Measurements from ENCODE around the gene ETHE1. TPM values are rescaled to one million over a fixed set of nuclear protein-coding genes. Genes with fewer than 3 reads are reported as not detected.

The ETHE1 gene
- total RNA-seq, 3 donors from 2014 or later (not counting 1 experiment from before 2014, with no cell fraction given): 22.0 to 25.6 (median 24.6) TPM

- ATAC-seq (no peak), DNase-seq (no peak)
- 83% methylated on average over 1 of the region's 3 CpGs for WGBS (ENCODE audit: insufficient coverage)
- Mint-ChIP-seq H3K27me3 (ENCODE audit: low read depth in 2 of 2) (no peaks in the 10 kb centered on the region), H3K4me3 (no peak overlapping the region), H3K27ac (peak overlapping the region in 1 of 2 donors; percentile 82), H3K9me3 (no peaks in the 10 kb centered on the region), H3K36me3 (no peaks in the 10 kb centered on the region), H3K4me1 (peaks cover 6 to 17% of the 10 kb centered on the region in 2 donors)
- no peak for TF ChIP-seq CTCF (IDR thresholded peaks at IDR 0.05)
- H3K27me3 ChIP-seq (ENCODE audit: control insufficient read depth, insufficient read depth, low read length): no peaks in the 10 kb centered on the region
- H3K27ac ChIP-seq (ENCODE audit: low read length): no peak overlapping the region
- no peaks in the 10 kb centered on the region for H3K36me3 ChIP-seq (ENCODE audit: control insufficient read depth, insufficient read depth, low read length)
- H3K4me3 ChIP-seq (ENCODE audit: low read length): no peak overlapping the region
- H3K4me1 ChIP-seq (ENCODE audit: control insufficient read depth, insufficient read depth, low read length): peaks cover 14% of the 10 kb centered on the region
- no peaks in the 10 kb centered on the region for H3K9me3 ChIP-seq (ENCODE audit: control insufficient read depth, insufficient read depth, low read length)
- intact Hi-C loops (cut with micrococcal nuclease): no loop called here
Measured at GRCh38 chr19:43478323-43478722, 48.7 kb downstream of the ETHE1 start.

GRCh38 chr19:43476606-43477005 is 50.4 kb downstream of the ETHE1 start:
- ATAC-seq (no peak), DNase-seq (no peak)
- no peaks in the 10 kb centered on the region for H3K36me3 Mint-ChIP-seq
- peak overlapping the region; percentile 94 to 97 for H3K27ac Mint-ChIP-seq
- no peaks in the 10 kb centered on the region for H3K9me3 Mint-ChIP-seq
- H3K4me3 Mint-ChIP-seq: no peak overlapping the region
- no peaks in the 10 kb centered on the region for H3K36me3 ChIP-seq (ENCODE audit: control insufficient read depth, insufficient read depth, low read length)
- TF ChIP-seq CTCF (IDR thresholded peaks at IDR 0.05): no peak
- H3K4me3 ChIP-seq (ENCODE audit: low read length): no peak overlapping the region
- intact Hi-C loops (cut with micrococcal nuclease): no loop called here
- peaks cover 6 to 17% of the 10 kb centered on the region in 2 donors for H3K4me1 Mint-ChIP-seq
- H3K27me3 Mint-ChIP-seq (ENCODE audit: low read depth in 2 of 2): no peaks in the 10 kb centered on the region
- no peak overlapping the region for H3K27ac ChIP-seq (ENCODE audit: low read length)
- H3K9me3 ChIP-seq (ENCODE audit: control insufficient read depth, insufficient read depth, low read length): no peaks in the 10 kb centered on the region
- H3K27me3 ChIP-seq (ENCODE audit: control insufficient read depth, insufficient read depth, low read length): no peaks in the 10 kb centered on the region
- H3K4me1 ChIP-seq (ENCODE audit: control insufficient read depth, insufficient read depth, low read length): peaks cover 14% of the 10 kb centered on the region

GRCh38 chr19:43474986-43475705 is 51.9 kb downstream of the ETHE1 start:
- Mint-ChIP-seq H3K4me3 (peak overlapping the region; percentile 89), H3K27ac (peak overlapping the region; percentile 94 to 97), H3K9me3 (no peaks in the 10 kb centered on the region), H3K27me3 (ENCODE audit: low read depth in 2 of 2) (no peaks in the 10 kb centered on the region), H3K4me1 (peaks cover 6 to 17% of the 10 kb centered on the region in 2 donors), H3K36me3 (no peaks in the 10 kb centered on the region)
- H3K4me3 ChIP-seq (ENCODE audit: low read length): peak overlapping the region; percentile 45
- ATAC-seq: peak; percentile 95 to 98 (median 97)
- TF ChIP-seq CTCF (IDR thresholded peaks at IDR 0.05): no peak
- no peaks in the 10 kb centered on the region for H3K36me3 ChIP-seq (ENCODE audit: control insufficient read depth, insufficient read depth, low read length)
- H3K27ac ChIP-seq (ENCODE audit: low read length): peak overlapping the region; percentile 86
- H3K4me1 ChIP-seq (ENCODE audit: control insufficient read depth, insufficient read depth, low read length): peaks cover 14% of the 10 kb centered on the region
- WGBS (ENCODE audit: insufficient coverage): 10% methylated on average over 46 of the region's 46 CpGs
- intact Hi-C loops (cut with micrococcal nuclease): loop anchor here (1.0 kb wide), 2 partner anchors 12 to 29 kb away; partner anchors contain the start of gene PHLDB3
- DNase-seq: peak; percentile 98 to 99
- no peaks in the 10 kb centered on the region for H3K9me3 ChIP-seq (ENCODE audit: control insufficient read depth, insufficient read depth, low read length)
- no peaks in the 10 kb centered on the region for H3K27me3 ChIP-seq (ENCODE audit: control insufficient read depth, insufficient read depth, low read length)

- no peaks in the 10 kb centered on the region for H3K36me3 Mint-ChIP-seq
- H3K27ac Mint-ChIP-seq: peak overlapping the region; percentile 94 to 97
- WGBS (ENCODE audit: insufficient coverage): 94% methylated on average over 3 of the region's 4 CpGs
- H3K27me3 Mint-ChIP-seq (ENCODE audit: low read depth in 2 of 2): no peaks in the 10 kb centered on the region
- peaks cover 14% of the 10 kb centered on the region for H3K4me1 ChIP-seq (ENCODE audit: control insufficient read depth, insufficient read depth, low read length)
- no peaks in the 10 kb centered on the region for H3K27me3 ChIP-seq (ENCODE audit: control insufficient read depth, insufficient read depth, low read length)
- TF ChIP-seq CTCF (IDR thresholded peaks at IDR 0.05): no peak
- H3K4me1 Mint-ChIP-seq: peaks cover 6 to 17% of the 10 kb centered on the region in 2 donors
- H3K4me3 ChIP-seq (ENCODE audit: low read length): no peak overlapping the region
- ATAC-seq (no peak), DNase-seq (no peak)
- H3K9me3 Mint-ChIP-seq: no peaks in the 10 kb centered on the region
- no peaks in the 10 kb centered on the region for H3K9me3 ChIP-seq (ENCODE audit: control insufficient read depth, insufficient read depth, low read length)
- H3K27ac ChIP-seq (ENCODE audit: low read length): peak overlapping the region; percentile 86
- H3K4me3 Mint-ChIP-seq: peak overlapping the region; percentile 89
- H3K36me3 ChIP-seq (ENCODE audit: control insufficient read depth, insufficient read depth, low read length): no peaks in the 10 kb centered on the region
- intact Hi-C loops (cut with micrococcal nuclease): no loop called here
Measured at GRCh38 chr19:43474487-43474886, 52.5 kb downstream of the ETHE1 start.

All from natural killer cell (primary cell).